Karpas-422 (cell line): Measurements from ENCODE around the gene RABL2A. TPM values are rescaled to one million over a fixed set of nuclear protein-coding genes. Genes with fewer than 3 reads are reported as not detected.
A peak's percentile ranks its signal among the peaks of the same experiment; 100 is the strongest.
"Not testable (repeated sequence)": the region's sequence is repeated elsewhere in the genome, so short reads cannot be mapped to it uniquely, and the experiment has no call there.

Experiments used
- DNase-seq: peaks from one replicate; pipeline ENCODE4 v3.0.0-alpha.2; 2015
- H2AFZ ChIP-seq: fragments of 200-600 bp; sonication (generic); 2 replicates; pipeline ENCODE4 v1.6.1; 2014; ENCODE audit warnings: antibody characterized with exemption, low read length, mixed read lengths
- H3K27ac ChIP-seq: fragments of 200-600 bp; sonication (generic); 2 replicates; pipeline ENCODE4 v1.5.1; 2014; ENCODE audit warnings: mild to moderate bottlenecking, low read length, moderate library complexity
- H3K27me3 ChIP-seq: fragments of 200-600 bp; sonication (generic); 2 replicates; pipeline ENCODE4 v1.6.1; 2014; ENCODE audit warnings: low read length, mixed read lengths
- H3K36me3 ChIP-seq: fragments of 200-600 bp; sonication (generic); 2 replicates; pipeline ENCODE4 v1.6.1; 2014; ENCODE audit warnings: low read length, mixed read lengths; ENCODE audit not compliant: insufficient read depth
- H3K4me1 ChIP-seq: fragments of 200-600 bp; sonication (generic); 2 replicates; pipeline ENCODE4 v1.6.1; 2014; ENCODE audit warnings: mild to moderate bottlenecking, low read length, mixed read lengths
- H3K4me2 ChIP-seq: fragments of 200-600 bp; sonication (generic); 2 replicates; pipeline ENCODE4 v1.6.1; 2014; ENCODE audit warnings: low read length, low read depth, mild to moderate bottlenecking; ENCODE audit not compliant: poor library complexity, severe bottlenecking
- H3K4me3 ChIP-seq: fragments of 200-600 bp; sonication (generic); 2 replicates; pipeline ENCODE4 v1.5.1; 2014; ENCODE audit warnings: mild to moderate bottlenecking, antibody characterized with exemption, low read length, mixed read lengths
- H3K79me2 ChIP-seq: fragments of 200-600 bp; sonication (generic); 2 replicates; pipeline ENCODE4 v1.6.1; 2014; ENCODE audit warnings: mild to moderate bottlenecking, low read length, mixed read lengths
- H3K9ac ChIP-seq: fragments of 200-600 bp; sonication (generic); 2 replicates; pipeline ENCODE4 v1.6.0; 2014; ENCODE audit warnings: low read length
- H3K9me2 ChIP-seq: fragments of 200-600 bp; sonication (generic), shearing (Covaris generic); replicated peaks from 2 replicates; pipeline ENCODE4 v1.6.0; 2014; ENCODE audit warnings: mild to moderate bottlenecking, low read length, moderate library complexity; ENCODE audit not compliant: insufficient read depth
- H3K9me3 ChIP-seq: fragments of 300-700, 200-600 bp; sonication (generic); 2 replicates; pipeline ENCODE4 v1.6.1; 2014; ENCODE audit warnings: low read length, mixed read lengths
- H4K20me1 ChIP-seq: fragments of 200-600 bp; sonication (generic); 2 replicates; pipeline ENCODE4 v1.6.1; 2014; ENCODE audit warnings: mild to moderate bottlenecking, antibody characterized with exemption, low read length, low read depth; ENCODE audit not compliant: insufficient read depth
- total RNA-seq: library from RNA; depleted of rRNA; stranded (reverse); fragments of >200 nt; shearing (Covaris generic); gene quantifications from 2 replicates; pipeline ENCODE4 v1.2.3, GENCODE V29; 2014; ENCODE audit warnings: low replicate concordance

Gene RABL2A
- total RNA-seq, 1 experiment from 2014 or later, result 38.5 TPM

DNA sequence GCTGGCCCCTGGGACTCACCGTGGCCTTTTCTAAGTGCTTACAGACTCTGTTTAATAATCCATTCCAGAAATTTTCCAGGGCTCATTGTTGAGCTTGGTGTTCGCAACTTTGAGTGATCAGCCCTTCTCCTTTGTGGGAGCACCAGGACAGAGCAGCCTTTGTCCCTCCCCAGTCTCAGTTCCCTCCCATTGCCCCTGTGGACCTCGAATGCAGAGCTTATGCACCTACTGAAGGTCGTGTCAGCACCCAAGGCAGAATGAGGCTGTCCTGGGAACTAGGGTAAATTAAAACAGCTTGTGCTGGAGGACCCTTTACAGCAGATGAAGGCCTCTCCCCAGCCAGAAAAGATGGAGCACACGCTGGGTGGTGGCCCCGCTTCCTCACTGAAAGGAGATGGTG lies 33.8 kb upstream of the RABL2A start:
- DNase-seq, H3K9me3 ChIP-seq, H3K9ac ChIP-seq, H3K27ac ChIP-seq, H4K20me1 ChIP-seq, H3K9me2 ChIP-seq, H3K4me1 ChIP-seq, H3K4me3 ChIP-seq, H3K27me3 ChIP-seq, H3K36me3 ChIP-seq, H3K79me2 ChIP-seq, H2AFZ ChIP-seq, H3K4me2 ChIP-seq: not testable (repeated sequence)

DNA sequence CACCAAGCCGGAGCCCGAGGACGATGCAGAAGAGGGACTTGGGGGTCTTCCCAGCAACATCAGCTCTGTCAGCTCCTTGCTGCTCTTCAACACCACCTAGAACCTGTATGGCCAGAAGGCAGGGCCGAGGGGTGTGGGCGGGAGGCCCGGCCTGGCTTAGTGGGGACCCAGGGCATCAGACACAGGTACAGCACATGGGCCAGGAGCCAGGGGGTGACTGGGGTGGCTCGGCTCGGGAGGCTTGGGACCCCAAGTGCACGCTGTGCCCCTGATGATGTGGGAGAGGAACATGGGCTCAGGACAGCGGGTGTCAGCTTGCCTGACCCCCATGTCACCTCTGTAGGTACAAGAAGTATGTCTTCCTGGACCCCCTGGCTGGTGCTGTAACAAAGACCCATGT lies 31.3 kb upstream of the RABL2A start:
- not testable (repeated sequence) for H3K27ac ChIP-seq, H3K9me2 ChIP-seq, H3K36me3 ChIP-seq, H4K20me1 ChIP-seq, H3K9ac ChIP-seq, DNase-seq, H3K4me3 ChIP-seq, H3K9me3 ChIP-seq, H3K27me3 ChIP-seq, H2AFZ ChIP-seq, H3K4me2 ChIP-seq, H3K79me2 ChIP-seq, H3K4me1 ChIP-seq

DNA sequence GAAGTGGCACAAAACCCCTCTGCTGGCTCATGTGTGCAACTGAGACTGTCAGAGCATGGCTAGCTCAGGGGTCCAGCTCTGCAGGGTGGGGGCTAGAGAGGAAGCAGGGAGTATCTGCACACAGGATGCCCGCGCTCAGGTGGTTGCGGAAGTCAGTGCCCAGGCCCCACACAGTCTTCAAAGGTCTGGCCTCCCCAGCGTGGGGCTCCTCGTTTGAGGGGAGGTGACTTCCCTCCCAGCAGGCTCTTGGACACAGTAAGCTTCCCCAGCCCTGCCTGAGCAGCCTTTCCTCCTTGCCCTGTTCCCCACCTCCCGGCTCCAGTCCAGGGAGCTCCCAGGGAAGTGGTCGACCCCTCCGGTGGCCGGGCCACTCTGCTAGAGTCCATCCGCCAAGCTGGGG lies 29.9 kb upstream of the RABL2A start:
- H3K27me3 ChIP-seq, H3K9me2 ChIP-seq, H3K9ac ChIP-seq, H3K4me2 ChIP-seq, H3K79me2 ChIP-seq, H3K4me3 ChIP-seq, H3K4me1 ChIP-seq, H4K20me1 ChIP-seq, H3K27ac ChIP-seq, H2AFZ ChIP-seq, H3K9me3 ChIP-seq, DNase-seq, H3K36me3 ChIP-seq: not testable (repeated sequence)

DNA sequence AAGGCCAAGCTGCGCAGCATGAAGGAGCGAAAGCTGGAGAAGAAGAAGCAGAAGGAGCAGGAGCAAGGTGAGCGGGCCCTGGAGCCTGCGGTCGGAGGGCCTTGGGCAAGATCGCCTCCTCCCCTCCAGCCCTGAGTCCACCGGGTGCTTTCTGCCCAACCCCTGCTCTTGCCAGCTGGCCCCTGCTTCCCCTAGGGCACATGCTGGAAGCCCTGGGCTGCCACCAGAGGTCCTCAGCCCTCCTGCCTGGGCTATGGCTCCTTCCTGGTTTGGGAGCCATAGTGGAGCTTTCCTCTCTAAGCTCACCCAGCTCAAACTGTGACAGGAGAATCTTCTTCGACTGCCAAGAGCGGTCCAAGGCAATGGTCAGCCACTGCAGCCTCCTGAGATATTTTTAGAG lies 29.5 kb upstream of the RABL2A start:
- not testable (repeated sequence) for H3K4me1 ChIP-seq, H3K36me3 ChIP-seq, H3K4me3 ChIP-seq, H3K27ac ChIP-seq, H3K27me3 ChIP-seq, H2AFZ ChIP-seq, DNase-seq, H3K4me2 ChIP-seq, H3K9me3 ChIP-seq, H3K9ac ChIP-seq, H3K9me2 ChIP-seq, H4K20me1 ChIP-seq, H3K79me2 ChIP-seq

DNA sequence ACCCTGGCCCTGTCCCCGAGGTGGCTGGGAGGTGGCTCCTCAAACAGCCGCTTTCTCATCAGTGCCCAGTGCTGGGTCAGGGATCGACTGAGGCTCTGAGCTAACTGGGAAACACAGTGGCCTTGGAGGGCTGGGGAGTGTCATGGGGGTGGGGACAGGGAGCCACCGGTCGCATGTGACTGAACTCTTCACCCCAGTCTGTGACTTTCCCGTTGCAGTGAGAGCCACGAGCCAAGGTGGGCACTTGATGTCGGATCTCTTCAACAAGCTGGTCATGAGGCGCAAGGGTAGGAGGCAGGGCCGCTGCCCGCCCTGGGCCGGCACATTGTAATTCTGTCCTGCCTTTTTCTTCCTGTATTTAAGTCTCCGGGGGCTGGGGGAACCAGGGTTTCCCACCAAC lies 28.9 kb upstream of the RABL2A start:
- not testable (repeated sequence) for H3K9ac ChIP-seq, H3K27me3 ChIP-seq, H3K9me3 ChIP-seq, H3K4me1 ChIP-seq, H3K4me2 ChIP-seq, H3K27ac ChIP-seq, H2AFZ ChIP-seq, H3K9me2 ChIP-seq, H3K79me2 ChIP-seq, DNase-seq, H3K36me3 ChIP-seq, H3K4me3 ChIP-seq, H4K20me1 ChIP-seq

DNA sequence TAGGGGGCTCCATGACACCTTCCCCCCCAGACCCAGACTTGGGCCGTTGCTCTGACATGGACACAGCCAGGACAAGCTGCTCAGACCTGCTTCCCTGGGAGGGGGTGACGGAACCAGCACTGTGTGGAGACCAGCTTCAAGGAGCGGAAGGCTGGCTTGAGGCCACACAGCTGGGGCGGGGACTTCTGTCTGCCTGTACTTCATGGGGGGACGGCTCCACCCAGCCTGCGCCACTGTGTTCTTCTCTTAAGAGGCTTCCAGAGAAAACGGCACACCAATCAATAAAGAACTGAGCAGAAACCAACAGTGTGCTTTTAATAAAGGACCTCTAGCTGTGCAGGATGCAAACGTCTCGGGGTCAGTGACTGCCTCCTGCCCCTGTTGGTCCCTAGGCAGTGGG lies 28.3 kb upstream of the RABL2A start:
- not testable (repeated sequence) for H4K20me1 ChIP-seq, H3K79me2 ChIP-seq, H3K4me3 ChIP-seq, H3K4me2 ChIP-seq, H3K9ac ChIP-seq, H2AFZ ChIP-seq, H3K4me1 ChIP-seq, H3K36me3 ChIP-seq, H3K9me3 ChIP-seq, DNase-seq, H3K27me3 ChIP-seq, H3K9me2 ChIP-seq, H3K27ac ChIP-seq

DNA sequence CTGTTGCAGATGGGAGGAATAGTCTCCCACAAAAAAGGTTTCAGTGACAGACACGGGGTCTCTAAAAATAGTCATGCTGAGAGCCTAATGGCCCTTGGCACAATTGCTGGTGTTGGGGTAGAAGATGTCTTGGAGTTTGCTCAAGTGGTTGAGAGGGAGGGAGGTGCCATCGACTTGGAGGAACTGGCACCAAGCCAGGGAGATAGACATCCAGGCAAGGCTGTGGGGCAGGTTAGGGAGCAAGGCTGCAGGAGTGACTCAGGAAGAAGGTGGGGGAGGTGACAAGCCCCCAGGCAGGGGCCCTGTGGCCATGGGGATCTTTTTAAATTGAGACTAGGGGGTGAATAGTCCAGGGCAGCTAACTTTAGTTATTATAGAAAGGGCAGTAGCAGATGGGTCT lies 27.9 kb upstream of the RABL2A start:
- H3K4me1 ChIP-seq, H3K4me3 ChIP-seq, H3K9ac ChIP-seq, H3K27ac ChIP-seq, H3K9me2 ChIP-seq, H3K4me2 ChIP-seq, H3K27me3 ChIP-seq, H4K20me1 ChIP-seq, H3K79me2 ChIP-seq, H3K9me3 ChIP-seq, H2AFZ ChIP-seq, DNase-seq, H3K36me3 ChIP-seq: not testable (repeated sequence)

DNA sequence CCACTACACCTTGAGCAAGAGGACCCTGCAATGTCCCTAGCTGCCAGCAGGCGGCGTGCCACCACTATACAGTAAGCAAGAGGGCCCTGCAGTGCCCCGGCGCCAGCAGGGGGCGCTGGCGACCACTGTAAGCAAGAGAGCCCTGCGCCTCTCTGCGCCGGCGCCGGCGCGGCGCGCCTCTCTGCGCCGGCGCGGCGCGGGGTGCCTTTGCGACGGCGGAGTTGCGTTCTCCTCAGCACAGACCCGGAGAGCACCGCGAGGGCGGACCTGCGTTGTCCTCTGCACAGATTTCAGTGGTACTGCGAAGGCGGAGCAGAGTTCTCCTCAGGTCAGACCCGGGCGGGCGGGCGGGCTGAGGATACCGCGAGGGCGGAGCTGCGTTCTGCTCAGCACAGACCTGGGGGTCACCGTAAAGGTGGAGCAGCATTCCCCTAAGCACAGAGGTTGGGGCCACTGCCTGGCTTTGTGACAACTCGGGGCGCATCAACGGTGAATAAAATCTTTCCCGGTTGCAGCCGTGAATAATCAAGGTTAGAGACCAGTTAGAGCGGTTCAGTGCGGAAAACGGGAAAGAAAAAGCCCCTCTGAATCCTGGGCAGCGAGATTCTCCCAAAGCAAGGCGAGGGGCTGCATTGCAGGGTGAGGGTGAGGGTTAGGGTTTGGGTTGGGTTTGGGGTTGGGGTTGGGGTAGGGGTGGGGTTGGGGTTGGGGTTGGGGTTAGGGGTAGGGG lies 24.9 kb upstream of the RABL2A start:
- not testable (repeated sequence) for H2AFZ ChIP-seq, H3K9me3 ChIP-seq, H4K20me1 ChIP-seq, H3K79me2 ChIP-seq, H3K27me3 ChIP-seq, H3K9me2 ChIP-seq, H3K4me1 ChIP-seq, H3K36me3 ChIP-seq
- Histone ChIP-seq H3K4me2 (peak overlapping the region; percentile 65), H3K9ac (peak overlapping the region; percentile 73), H3K4me3 (peak overlapping the region; percentile 67; the same call in 1 of the 2 replicates), H3K27ac (0 out of 2 replicates have a peak overlapping the region, but pooled peaks have one; percentile 40)
- peak; percentile 96 for DNase-seq
